Sciatic nerve (tissue), 2 donors: ENCODE measurements around the gene KCNA2. TPM values are rescaled to one million over a fixed set of nuclear protein-coding genes. Genes with fewer than 3 reads are reported as not detected.

Experiments used
- ATAC-seq: fragments of 200-7000 bp; cut with Tn5 transposase; one replicate; pipeline ENCODE4 v1.9.1; 2020; ENCODE audit warnings: mild to moderate bottlenecking, moderate library complexity
- DNase-seq: peaks from one replicate; pipeline ENCODE4 v3.0.0-alpha.2; 2020; ENCODE audit warnings: low spot score
- intact Hi-C: fragments of 100-400 bp; cut with DNase I; formaldehyde crosslinking; loops from one replicate; pipeline ENCODE4 v1.14.2; 2022
- total RNA-seq: library from RNA; stranded (reverse); fragmentation: NEBNext Ultra II Directional; extraction: Animal tissue kit (Norgen Biotek cat#: 25700); gene quantifications from one replicate; pipeline ENCODE4 v1.2.1, GENCODE V29; 2021
- donor health status: DM: no; HTN: no; CAD: no.
- donor health status: DM: no; HTN: no; CAD: no.

The KCNA2 gene
- total RNA-seq, 1 donor from 2014 or later, result 43.8 TPM

DNA sequence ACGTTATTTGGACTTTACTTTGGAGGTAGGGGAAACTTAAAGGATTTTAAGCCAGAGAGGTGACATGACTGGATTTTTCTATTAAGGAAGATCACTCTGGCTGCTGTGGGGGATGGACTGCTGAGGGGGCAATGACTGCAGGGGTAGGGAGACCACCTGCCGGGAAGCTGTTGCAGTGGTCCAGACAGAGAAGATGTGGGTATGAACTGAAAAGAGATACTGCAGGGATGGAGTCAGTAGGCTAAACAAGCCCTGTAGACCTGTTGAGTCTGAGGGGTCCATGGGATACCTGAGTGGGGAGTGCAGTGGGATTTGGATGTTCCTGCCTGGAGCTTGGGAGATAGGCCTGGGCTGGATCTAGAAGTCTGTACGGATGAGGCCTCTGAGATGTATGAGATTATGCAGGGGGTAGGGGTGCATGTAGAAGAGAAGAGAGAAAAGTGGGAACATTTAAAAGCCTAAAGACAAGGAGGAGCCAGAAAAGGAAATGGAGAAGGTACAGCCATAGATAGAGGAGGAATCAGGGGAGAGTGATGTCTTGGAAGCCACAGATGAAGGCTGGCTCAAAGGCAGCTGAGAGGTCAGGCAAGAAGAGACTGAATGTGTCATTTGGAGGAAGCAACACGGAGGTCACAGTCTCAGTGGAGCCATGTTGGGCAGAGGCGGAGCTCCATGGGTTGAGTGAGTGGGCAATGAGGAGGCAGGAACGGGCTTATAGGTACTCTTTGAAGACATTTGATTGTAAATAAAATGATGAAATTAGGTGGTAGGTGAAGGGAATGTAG, 25.9 kb upstream of the KCNA2 start:
- no peak for DNase-seq
- intact Hi-C loops, result no loop called here
- no peak for ATAC-seq

DNA sequence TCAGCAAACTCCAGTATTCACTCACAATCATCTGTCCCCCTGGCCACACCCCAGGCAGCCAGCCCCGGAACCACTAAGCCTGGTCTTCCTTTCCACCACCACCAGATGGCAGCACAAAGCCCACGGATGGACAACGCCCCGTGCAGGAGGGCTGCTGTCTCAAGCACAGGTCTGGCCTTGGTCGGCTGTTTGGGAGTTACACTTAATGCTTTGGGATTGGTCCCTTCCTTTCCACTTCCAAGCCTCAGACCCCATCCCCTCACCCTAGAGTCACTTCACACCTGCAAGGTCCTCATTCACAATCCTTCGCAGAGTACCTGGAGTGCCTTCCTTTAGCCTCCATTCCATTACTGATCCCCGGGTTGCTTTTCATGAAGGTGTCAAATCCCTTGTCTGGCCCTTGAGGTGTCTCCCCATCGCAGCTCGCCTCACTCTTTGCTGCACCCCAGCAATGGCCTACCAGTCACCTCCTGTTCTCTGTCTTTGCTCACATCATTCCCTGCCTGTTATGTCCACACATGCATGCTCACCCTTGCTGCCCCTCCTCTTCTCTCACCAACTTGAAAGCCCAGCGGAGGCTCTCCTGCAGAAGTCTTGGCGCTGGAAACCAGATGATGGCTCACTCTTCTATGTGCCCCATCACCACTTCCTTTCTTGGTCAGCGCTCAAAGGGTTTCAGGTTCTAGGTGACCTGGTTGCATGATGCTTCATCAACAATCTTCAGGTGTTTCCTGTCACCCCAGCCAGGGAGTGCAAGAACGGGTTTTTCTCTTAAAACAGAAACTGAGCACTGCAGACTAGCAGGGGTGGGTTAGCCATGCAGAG, 24.9 kb upstream of the KCNA2 start:
- ATAC-seq, result peak; percentile 70
- intact Hi-C loops, result no loop called here
- DNase-seq, result peak; percentile 81

DNA sequence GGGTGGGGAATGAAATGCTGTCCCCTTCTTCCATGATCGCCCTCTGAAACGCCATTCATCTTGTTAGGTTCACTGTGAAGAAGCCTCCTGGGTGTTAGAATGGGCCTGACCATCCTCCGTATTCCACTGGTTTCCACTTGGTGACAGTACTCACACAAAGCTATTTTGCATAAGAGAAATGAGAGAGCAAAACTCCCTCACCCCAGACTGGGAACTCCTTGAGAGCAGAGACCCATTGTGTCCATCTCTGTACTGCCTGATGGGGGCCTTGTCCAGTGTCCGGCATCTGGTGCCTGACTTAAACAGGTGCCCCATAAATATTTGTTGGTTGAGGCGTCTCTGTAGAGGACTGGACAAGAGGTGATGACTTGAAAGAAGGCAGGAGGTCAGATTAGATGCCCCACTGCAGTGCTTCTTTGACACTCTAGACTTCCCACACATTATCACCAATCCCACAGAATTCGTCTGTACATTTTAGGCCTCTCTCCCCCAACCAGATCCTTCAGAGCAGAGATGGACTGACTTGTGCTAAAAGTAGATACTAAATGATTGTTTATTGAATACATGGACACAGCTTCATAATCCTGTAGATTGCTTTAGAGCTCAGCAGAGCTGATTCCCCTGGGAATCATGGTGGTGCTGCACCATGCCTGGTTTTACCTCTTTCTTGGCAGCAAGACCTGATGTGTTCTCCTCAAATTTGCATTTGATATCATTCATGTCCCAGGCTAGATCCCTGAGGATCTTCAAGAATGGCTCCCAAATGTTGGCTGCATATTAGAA, 22.4 kb upstream of the KCNA2 start:
- ATAC-seq (no peak), DNase-seq (no peak)
- intact Hi-C loops, result loop anchor here (10.0 kb wide), 1 partner anchor 136 kb away; no protein-coding TSS in a partner anchor

DNA sequence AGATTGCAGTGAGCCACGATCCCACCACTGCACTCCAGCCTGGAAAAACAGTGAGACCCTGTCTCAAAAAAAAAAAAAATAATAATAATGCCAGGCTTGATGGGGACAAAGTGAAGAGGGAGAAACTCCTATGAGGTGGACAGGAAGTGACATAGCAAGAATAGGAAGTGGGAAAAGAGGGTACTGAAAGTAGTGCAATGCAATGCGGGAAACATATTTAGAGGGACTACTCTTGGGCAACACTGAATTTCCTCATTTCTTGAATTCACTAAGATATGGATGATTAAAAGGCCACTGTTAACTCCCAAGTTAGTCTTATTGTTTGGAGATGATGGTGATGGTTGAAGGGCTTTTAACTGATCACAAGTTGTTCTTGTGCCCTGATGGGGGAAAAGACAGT, 21.6 kb upstream of the KCNA2 start:
- intact Hi-C loops, result loop anchor here (10.0 kb wide), 1 partner anchor 137 kb away; no protein-coding TSS in a partner anchor
- ATAC-seq (no peak), DNase-seq (no peak)

DNA sequence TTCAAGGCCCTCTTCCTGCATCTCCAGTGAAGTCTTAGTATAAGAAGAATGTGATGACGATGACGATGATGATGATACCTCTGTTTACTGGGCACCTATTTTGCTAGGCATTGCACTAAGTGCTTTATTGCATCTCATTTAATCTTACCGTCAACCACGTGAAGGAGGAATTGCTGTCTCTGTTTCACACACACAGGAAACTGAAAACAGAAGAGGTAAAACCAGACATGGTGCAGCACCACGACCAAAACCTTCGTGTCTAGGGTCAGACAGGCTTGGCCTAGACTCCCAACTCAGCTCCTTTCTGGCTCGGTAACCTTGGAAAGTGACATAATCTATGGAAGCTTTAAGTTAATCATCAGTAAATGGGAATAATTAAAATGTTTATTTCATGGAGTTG, 20.7 kb upstream of the KCNA2 start:
- no peak for ATAC-seq
- intact Hi-C loops, result loop anchor here (10.0 kb wide), 1 partner anchor 138 kb away; no protein-coding TSS in a partner anchor
- DNase-seq, result no peak

DNA sequence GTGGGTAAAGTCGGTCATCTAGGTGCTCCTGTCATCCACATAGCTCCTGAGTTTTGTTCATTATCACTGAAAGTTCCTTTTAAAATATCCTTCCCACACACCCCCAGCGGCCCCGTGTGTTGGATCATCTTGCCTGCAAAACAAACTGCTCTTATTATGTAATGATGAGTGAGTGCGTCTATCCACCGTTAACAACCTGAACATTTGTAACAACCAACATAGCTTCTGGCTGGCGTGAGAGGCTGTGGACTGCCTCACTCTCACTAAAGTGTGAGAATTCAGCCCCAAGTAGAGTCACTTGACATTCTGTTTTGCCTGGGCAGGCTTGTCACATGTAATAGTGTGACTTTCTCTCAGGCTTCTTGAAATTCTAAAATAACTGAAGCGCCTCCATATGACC, 14.5 kb upstream of the KCNA2 start:
- intact Hi-C loops, result loop anchor here (10.0 kb wide), 1 partner anchor 144 kb away; no protein-coding TSS in a partner anchor
- DNase-seq, result no peak
- no peak for ATAC-seq

DNA sequence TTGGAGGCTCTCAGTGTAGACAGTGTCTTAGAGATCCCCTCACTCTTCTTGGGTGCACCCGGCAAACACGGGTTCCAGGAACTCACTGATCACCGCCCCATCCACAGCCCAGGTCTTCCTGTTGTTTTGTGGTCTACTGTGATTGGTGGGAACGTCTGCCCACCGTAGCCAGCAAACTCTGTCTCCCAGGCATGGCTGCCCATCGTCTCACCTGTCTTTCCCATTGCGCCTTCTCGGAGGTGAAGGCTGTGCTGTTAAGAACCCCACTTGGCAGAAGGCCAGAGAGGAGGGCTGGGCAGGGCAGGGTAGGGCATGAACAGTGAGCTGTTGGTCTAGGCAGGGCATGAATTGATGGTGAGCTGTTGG, 14.1 kb upstream of the KCNA2 start:
- intact Hi-C loops, result loop anchor here (10.0 kb wide), 1 partner anchor 145 kb away; no protein-coding TSS in a partner anchor
- DNase-seq, result no peak
- no peak for ATAC-seq

DNA sequence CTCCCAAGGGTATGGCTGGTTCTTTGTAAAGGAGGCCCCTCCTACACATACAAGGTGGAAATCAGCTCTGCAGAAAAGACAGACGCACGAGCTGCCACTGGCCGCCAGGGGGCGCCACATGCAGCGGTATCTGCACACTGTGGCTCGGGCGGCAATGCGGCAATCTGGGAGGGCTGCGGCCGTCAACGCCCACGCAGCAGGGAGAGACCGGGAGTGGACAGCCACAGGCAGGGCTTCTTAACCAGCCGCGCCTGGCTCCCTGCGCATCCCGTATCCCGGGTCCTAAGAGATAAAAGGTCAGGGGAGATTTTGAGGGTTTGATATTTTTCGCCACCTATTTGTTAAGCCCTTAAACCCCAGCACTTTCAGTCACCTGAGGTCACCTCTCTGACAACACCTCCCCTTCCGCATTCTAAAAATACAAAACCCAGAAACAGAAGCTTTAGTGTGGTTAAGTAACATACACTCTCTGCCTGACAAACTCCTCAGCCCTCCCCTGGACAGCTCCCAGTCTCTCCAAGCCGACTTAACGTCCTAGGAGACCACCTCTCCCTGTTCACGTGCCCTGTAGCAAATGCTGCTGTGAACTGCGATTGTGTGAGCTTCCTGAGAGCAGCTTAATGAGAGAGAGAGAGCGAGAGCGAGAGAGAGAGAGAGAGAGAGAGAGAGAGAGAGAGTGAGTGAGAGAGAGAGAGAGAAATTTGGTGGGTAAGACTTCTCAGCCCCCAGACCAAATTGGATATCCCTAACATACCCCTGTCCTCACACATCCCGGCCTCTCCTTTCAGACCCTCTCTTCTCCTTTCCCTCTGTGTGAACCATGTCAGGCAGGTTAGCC, 13.5 kb upstream of the KCNA2 start:
- DNase-seq (peak; percentile 87), ATAC-seq (peak; percentile 88)
- intact Hi-C loops, result loop anchor here (5.0 to 10.0 kb wide), 2 partner anchors 97 to 145 kb away; no protein-coding TSS in a partner anchor

DNA sequence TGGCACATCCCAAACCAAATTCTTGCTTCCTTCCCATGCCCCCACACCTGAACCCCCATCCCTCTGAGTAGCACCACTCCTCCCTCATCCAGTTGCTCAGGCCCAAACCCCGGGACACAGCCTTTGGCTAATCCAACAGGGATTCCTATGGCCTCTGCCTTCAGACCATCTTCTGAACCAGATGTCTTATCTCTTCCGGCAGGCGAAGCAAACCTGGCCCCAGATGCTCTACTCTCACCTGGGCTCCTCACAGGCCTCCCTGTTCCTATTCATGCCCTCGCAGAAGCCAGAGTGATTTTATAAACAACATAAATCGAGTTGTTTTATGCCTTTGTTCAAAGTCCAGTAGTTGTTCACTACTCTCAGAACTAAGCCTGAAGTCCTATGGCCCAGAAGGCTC, 12.5 kb upstream of the KCNA2 start:
- intact Hi-C loops, result loop anchor here (5.0 kb wide), 1 partner anchor 96 kb away; no protein-coding TSS in a partner anchor
- ATAC-seq (no peak), DNase-seq (no peak)

DNA sequence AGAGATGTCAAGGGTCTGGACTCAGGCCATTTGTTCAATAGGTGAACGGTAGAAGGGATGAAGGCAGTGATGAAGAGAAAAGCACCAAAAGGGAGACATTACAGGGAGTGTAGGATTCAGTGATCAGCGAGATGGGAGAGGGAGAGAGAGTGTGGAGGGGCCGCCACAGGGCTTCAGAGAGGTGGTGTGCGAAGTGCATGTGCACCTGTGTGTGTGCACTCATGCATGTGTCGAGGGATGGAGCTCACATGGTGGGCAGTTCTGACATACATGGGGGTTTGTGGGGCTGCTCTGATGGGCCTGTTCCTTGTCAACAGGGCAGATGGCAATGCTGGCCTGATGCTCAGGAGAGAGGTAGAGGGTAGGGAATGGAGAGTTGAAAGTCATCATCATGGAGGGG, 11.4 kb upstream of the KCNA2 start:
- ATAC-seq (no peak), DNase-seq (no peak)
- intact Hi-C loops, result loop anchor here (5.0 kb wide), 1 partner anchor 95 kb away; no protein-coding TSS in a partner anchor

DNA sequence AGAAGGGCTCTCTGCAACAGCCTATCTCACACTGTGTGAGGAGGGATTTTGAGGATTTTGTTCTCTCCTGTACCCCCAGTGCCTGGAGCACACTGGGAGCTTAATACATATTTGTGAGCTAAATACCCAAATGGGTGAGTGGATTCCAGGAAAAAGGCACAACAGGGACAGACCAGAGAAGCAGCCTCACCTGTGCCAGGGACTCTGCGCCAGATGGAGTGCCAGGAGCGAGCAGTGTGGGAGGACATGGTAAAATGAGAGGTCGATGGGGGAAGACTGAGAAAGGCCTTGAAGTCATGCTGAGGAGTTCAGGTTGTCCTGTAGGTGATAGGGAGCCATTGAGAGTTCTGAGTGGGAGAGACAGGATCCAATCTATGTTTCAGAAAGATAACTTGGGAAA, 11.0 kb upstream of the KCNA2 start:
- ATAC-seq, result no peak
- no peak for DNase-seq
- intact Hi-C loops, result loop anchor here (5.0 kb wide), 1 partner anchor 95 kb away; no protein-coding TSS in a partner anchor

DNA sequence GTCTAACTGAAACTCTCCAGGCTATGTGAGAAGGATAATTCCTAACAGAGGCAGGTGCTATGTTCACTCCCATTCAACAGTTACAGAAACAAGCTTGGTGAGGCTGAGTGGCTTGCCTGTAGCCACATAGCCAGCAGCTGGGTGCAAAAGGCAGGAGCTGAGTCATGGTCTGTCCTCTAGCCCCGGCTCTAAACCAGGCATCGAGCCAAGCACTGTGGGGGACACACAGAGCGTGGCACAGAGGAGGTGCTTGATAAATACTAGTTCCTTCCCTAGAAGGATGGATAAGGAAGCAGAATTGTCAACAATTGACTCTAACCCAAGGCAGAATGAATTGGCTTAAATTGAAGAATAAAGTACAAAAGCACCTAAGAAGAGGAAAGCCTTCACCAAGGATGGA, 10.4 kb upstream of the KCNA2 start:
- ATAC-seq (no peak), DNase-seq (no peak)
- intact Hi-C loops, result loop anchor here (5.0 kb wide), 1 partner anchor 94 kb away; no protein-coding TSS in a partner anchor

DNA sequence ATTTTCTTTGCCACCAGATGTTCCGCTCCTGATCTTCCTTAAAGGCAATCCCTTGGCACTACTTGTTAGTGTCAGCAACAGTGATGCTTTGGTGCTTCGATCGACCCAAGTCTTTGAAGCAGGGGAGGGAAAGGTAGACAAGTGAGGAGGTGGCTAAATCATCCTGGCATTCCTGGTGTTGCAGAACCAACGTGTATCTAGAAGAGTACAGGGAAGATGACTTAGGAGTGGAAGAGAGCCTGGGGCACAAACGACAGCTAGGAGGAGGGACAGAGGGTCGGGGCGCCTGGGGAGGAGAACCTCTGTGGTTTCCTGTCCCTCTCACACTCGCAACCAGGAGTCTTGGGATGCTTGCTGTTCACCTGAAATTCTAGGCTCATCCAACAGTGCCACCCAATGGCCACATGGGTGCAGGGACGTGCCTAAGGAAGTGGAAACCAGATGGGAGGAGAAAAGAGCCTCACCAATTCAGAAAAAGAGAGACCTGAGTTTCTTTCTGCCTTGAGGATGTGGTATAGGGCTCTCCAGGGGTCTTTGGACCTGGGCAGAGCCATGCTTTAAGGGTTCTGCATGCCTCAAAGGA, 9.5 kb upstream of the KCNA2 start:
- DNase-seq, result peak; percentile 83
- intact Hi-C loops, result loop anchor here (5.0 kb wide), 1 partner anchor 93 kb away; no protein-coding TSS in a partner anchor
- ATAC-seq, result peak; percentile 74

DNA sequence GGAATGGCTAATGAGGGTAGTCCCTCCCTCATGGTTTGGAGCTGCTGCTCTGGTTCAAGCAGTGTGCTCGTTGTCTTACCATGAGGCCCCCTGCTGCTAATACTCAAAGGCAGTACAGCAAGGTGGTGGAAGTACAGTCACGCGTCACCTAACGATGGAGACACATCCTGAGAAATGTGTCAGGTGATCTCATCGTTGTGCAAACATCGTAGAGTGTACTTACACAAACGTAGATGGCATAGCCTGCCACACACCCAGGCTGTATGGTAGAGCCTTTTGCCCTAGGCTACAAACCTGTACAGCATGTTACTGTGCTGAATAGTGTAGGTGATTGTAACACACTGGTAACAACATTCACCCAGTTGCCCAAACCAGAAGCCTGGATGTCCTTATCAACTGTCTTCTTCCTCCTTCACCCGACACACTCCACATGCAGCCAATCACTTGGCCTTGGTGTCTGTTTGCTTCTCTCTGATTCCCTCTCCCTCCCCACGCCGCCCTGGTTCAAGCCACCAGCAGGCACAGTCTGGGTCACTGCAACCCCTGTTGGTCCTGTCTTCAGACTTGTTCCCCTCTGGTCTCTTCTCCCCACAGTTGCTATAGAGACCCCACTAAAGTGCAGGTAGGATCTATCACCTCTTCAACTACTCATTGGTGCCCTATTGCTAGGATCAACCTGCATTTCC, 6.0 kb upstream of the KCNA2 start:
- ATAC-seq (no peak), DNase-seq (no peak)
- intact Hi-C loops, result loop anchor here (5.0 kb wide), 1 partner anchor 60 kb away; no protein-coding TSS in a partner anchor

DNA sequence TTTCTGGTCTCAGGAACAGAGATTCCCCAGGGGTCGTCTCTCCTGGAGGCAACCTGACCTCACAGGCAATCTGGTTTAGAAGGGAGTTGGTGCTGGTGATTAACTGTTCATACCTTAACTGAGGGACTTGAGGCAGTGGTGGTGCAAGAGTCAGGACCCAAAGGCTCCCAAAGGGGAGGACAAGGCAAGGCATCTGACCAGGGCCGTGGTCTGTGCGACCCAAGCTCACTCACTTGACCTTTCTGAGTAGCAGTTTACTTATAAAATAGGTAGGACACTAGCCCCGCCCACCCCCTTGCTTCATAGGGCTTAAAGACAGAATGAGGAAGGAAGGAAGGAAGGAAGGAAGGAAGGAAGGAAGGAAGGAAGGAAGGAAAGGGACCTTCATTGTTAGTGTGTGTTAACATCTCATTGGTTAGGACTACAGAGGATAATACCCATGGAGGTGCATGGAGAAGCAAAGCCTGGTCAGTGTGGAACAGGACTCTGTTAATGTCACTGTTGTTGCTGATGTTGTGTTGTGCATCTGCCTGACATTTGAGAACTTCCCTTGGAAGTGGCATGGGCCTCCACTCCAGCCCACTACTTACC, 4.6 kb upstream of the KCNA2 start:
- intact Hi-C loops, result loop anchor here (5.0 kb wide), 1 partner anchor 58 kb away; no protein-coding TSS in a partner anchor
- no peak for DNase-seq
- no peak for ATAC-seq

DNA sequence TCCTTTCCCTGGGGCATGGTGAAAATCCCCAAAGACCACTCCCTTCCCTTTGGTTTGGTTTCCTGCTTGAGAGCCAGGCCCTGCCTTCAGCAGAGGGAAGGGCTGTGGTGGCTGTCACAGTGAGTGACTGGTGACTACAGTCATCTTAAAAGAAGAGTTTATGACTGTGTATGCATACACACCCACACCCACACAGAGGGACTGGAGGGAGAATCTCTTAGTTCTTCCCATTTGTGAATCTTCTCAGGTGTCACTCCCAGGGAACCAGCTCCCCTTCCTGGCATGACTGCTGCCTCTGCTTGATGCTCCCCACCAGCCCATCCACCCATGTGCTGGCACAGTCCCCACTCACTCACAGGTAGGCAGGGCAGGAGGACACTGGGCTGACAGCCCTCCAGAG, 3.9 kb upstream of the KCNA2 start:
- ATAC-seq, result no peak
- intact Hi-C loops, result loop anchor here (5.0 kb wide), 1 partner anchor 58 kb away; no protein-coding TSS in a partner anchor
- no peak for DNase-seq

DNA sequence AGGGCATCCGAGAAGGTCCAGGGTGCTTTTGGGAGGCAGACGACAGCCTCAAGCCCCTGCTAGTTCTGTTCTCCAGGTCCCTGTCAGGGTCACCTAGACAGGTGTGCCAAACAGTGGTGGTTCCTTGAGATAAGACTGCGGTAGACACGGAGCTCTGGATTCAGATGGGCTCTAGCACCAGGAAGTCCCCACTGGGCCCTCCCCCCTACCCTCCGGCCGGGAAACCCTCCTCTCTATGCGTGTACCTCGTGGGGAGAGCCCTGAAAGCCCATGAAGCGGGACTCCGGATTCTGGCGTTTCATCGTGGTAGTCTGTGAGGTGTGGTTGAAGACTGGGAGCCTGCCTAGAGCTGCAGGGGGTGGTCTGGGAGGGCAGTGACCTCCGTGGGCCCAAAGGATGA, 2.1 kb upstream of the KCNA2 start:
- intact Hi-C loops, result no loop called here
- ATAC-seq, result no peak
- DNase-seq, result no peak
